ENCODE measurements around the gene SPC24.
"Not testable (repeated sequence)": the region's sequence is repeated elsewhere in the genome, so short reads cannot be mapped to it uniquely, and the experiment has no call there.

SPC24 gene

DNA sequence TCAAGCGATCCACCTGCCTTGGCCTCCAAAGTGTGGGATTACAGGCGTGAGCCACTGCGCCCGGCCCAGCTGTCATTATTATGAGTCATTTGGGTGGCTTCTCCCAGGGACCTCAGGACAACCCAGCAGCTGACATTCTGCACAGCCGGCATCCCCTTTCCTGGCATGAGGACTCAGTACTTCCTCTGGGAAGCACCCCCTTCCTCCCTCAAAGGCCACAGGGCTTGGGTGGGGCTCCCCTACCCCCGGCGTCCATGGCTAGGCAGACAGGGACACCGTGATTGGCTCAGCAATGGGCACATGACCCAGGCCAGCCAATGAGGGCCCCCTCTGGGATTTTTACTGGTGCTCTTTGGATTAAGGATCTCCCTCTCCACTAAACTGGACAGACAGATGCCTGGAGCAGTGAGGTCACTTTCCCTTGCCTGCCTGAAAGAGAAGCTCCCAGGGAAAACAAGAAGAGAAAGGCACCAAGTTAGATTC lies 35.7 kb upstream of the SPC24 start:
- no peak overlapping the region for H3K4me3 ChIP-seq (ENCODE audit: low read depth, low read length)
- TF ChIP-seq, protein P1, sequence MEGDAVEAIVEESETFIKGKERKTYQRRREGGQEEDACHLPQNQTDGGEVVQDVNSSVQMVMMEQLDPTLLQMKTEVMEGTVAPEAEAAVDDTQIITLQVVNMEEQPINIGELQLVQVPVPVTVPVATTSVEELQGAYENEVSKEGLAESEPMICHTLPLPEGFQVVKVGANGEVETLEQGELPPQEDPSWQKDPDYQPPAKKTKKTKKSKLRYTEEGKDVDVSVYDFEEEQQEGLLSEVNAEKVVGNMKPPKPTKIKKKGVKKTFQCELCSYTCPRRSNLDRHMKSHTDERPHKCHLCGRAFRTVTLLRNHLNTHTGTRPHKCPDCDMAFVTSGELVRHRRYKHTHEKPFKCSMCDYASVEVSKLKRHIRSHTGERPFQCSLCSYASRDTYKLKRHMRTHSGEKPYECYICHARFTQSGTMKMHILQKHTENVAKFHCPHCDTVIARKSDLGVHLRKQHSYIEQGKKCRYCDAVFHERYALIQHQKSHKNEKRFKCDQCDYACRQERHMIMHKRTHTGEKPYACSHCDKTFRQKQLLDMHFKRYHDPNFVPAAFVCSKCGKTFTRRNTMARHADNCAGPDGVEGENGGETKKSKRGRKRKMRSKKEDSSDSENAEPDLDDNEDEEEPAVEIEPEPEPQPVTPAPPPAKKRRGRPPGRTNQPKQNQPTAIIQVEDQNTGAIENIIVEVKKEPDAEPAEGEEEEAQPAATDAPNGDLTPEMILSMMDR (IDR thresholded peaks at IDR 0.05; ENCODE audit: low read depth, low read length), result no peak

DNA sequence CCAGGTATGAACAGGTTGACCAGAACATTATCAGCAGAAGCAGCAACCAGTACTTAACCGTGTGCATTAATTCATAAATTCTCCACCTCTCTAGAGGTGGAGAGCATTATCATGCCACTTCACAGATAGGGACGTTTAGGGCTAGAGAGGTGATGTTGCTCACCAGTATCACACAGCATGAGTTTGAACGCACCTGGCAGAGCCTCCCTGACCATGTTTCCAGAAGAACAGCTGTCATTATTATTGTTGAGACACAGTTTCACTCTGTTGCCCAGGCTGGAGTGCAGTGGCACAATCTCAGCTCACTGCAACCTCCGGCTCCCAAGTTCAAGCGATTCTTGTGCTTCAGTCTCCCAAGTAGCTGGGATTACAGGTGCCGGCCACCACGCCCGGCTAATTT lies 34.9 kb upstream of the SPC24 start:
- TF ChIP-seq, protein P1 (IDR thresholded peaks at IDR 0.05; ENCODE audit: low read depth, low read length), result no peak
- no peak overlapping the region for H3K4me3 ChIP-seq (ENCODE audit: low read depth, low read length)

DNA sequence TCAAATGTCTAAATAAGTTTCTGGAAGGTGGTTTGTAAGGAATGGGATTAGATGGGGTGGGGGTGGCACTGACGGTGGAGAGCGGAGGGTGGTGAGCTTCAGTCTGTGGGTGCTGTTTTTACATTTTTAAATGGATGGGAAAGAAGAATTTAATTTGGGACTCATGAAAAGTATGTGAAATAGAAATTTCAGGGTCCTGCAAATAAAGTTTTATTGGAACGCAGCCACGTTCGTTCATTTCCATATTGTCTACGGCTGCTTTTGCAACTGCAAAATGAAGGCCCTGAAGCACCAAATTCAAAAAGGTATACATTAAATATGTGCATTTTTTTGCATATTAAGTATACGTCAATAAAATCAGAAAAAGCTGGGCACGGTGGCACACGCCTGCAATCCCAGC lies 31.9 kb upstream of the SPC24 start:
- H3K4me3 ChIP-seq (ENCODE audit: low read depth, low read length), result no peak overlapping the region
- TF ChIP-seq, protein P1 (IDR thresholded peaks at IDR 0.05; ENCODE audit: low read depth, low read length), result no peak

DNA sequence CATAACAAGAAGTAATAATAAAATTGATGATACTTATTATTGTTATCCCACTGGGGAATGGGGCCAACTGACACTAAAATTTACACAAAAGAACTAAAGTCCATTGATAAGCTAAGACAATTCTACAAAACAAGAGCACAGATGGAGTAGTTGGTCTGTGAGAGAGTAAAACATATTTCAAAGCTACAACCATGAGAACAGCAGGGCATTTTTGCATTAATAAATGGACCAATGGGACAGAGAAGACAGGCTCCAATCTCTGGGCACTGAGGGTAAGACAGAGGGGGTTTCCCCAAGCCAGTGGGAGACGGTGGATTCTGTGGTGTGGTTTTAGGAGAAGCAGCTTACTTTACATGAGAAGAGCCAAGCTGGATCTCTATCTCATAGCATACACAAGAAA lies 27.4 kb upstream of the SPC24 start:
- TF ChIP-seq, protein P1 (IDR thresholded peaks at IDR 0.05; ENCODE audit: low read depth, low read length), result no peak
- no peak overlapping the region for H3K4me3 ChIP-seq (ENCODE audit: low read depth, low read length)

DNA sequence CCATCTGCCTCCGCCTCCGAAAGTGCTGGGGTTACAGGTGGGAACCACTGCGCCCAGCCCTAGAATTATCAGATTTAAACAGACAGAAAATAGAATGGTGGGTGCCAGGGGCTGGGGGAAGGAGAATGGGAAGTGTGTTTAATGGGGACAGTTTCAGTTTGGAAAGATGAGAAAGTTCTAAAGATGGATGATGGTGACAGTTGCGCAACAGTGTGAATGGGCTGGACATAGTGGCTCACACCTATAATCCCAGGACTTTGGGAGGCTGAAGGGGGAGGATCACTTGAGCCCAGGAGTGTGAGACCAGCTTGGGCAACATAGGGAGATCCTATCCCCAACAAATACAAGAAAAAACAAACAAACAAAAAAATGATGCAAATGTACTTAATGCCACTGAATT lies 25.9 kb upstream of the SPC24 start:
- H3K4me3 ChIP-seq (ENCODE audit: low read depth, low read length), result no peak overlapping the region
- TF ChIP-seq, protein P1 (IDR thresholded peaks at IDR 0.05; ENCODE audit: low read depth, low read length), result no peak

DNA sequence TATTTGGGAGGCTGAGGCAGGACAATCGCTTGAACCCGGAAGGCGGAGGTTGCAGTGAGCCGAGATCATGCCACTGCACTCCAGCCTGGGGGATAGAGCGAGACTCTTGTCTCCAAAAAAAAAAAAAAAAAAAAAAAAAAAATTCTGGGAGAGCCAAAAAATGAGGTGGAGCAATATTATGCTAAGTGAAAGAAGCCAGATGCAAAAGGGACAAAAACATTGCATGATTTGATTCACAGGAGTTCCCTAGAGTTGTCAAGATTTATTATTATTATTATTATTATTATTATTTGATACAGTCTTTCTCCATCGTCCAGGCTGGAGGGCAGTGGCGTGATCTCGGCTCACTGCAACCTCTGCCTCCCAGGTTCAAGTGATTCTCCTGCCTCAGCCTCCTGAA lies 25.4 kb upstream of the SPC24 start:
- H3K4me3 ChIP-seq (ENCODE audit: low read depth, low read length), result not testable (repeated sequence)

DNA sequence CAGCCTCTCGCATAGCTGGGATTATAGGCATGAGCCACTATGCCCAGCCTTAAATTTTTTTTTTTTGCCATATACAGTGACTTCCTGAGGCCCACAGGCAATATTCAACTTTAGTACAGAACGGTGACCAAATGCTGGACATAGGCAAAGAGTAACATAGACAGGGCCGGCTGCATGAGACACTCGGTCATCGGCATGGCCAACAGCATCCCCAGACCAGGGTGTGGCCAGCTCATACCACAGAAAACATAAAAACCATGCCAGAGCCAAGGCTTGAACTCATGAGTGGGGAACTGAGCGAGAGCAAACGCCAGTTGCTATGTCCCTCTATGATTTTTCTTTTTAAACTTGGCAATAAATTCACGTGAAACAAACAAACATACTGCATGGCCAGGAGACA lies 24.8 kb upstream of the SPC24 start:
- TF ChIP-seq, protein P1 (IDR thresholded peaks at IDR 0.05; ENCODE audit: low read depth, low read length), result no peak
- H3K4me3 ChIP-seq (ENCODE audit: low read depth, low read length), result no peak overlapping the region

DNA sequence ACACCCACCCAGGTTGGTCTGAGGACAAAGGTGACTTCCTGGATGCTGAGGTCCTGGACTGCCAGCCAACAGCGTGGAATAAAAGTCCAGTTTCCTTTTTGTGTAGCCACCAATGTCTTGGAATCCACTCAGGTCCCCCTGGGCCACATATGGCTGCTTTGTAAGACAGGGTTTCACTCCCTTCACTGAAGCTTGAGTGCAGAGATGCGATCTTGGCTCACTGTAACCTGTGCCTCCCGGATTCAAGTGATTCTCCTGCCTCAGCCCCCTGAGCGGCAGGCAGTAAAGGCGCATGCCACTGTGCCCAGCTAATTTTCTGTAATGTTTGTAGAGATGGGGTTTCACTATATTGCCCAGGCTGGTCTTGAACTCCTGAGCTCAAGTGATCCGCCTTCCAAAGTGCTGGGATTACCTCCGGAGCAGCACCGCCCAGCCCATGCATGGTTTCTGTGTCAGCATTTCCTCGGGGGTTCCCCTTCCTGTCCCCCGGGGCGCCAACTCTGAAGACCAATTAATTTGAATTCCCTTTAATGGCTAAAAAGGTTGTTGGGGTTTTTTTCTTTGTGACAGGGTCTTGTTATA lies 24.2 kb upstream of the SPC24 start:
- no peak overlapping the region for H3K4me3 ChIP-seq (ENCODE audit: low read depth, low read length)
- TF ChIP-seq, protein P1 (IDR thresholded peaks at IDR 0.05; ENCODE audit: low read depth, low read length), result no peak

DNA sequence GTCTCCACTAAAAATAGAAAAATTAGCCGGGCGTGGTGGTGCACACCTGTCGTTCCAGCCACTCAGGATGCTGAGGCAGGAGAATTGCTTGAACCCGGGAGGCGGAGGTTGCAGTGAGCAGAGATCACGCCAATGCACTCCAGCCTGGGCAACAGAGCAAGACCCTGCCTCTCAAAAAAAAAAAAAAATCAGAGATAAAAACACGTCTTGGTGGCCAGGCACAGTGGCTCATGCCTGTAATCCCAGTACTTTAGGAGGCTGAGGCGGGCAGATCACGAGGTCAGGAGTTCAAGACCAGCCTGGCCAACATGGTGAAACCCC lies 23.5 kb upstream of the SPC24 start:
- not testable (repeated sequence) for H3K4me3 ChIP-seq (ENCODE audit: low read depth, low read length)
